ENCODE data around the gene HHAT.

The HHAT gene

GRCh38 chr1:210677533-210677932, 348.8 kb downstream of the HHAT start:
- no peak for DNase-seq (ENCODE audit: low read depth in 2 of 2, low spot score in 1 of 2)

GRCh38 chr1:210678306-210678705, 349.6 kb downstream of the HHAT start:
- DNase-seq (ENCODE audit: low read depth in 2 of 2, low spot score in 1 of 2), result no peak

- DNase-seq (ENCODE audit: low read depth in 2 of 2, low spot score in 1 of 2), result no peak
Observed at GRCh38 chr1:210681158-210681557, 352.5 kb downstream of the HHAT start.

- no peak for DNase-seq (ENCODE audit: low read depth in 2 of 2, low spot score in 1 of 2)
Observed at GRCh38 chr1:210683403-210684047, 354.8 kb downstream of the HHAT start.

GRCh38 chr1:210684466-210685294, 356.0 kb downstream of the HHAT start:
- no peak for DNase-seq (ENCODE audit: low read depth in 2 of 2, low spot score in 1 of 2)

GRCh38 chr1:210685295-210685650, 356.6 kb downstream of the HHAT start:
- DNase-seq (ENCODE audit: low read depth in 2 of 2, low spot score in 1 of 2), result no peak

GRCh38 chr1:210686841-210687240, 358.1 kb downstream of the HHAT start:
- DNase-seq (ENCODE audit: low read depth in 2 of 2, low spot score in 1 of 2), result no peak

- no peak for DNase-seq (ENCODE audit: low read depth in 2 of 2, low spot score in 1 of 2)
Observed at GRCh38 chr1:210687582-210688279, 359.0 kb downstream of the HHAT start.

GRCh38 chr1:210688512-210689234, 360.0 kb downstream of the HHAT start:
- DNase-seq (ENCODE audit: low read depth in 2 of 2, low spot score in 1 of 2), result no peak

GRCh38 chr1:210689826-210690225, 361.1 kb downstream of the HHAT start:
- DNase-seq (ENCODE audit: low read depth in 2 of 2, low spot score in 1 of 2), result no peak

- no peak for DNase-seq (ENCODE audit: low read depth in 2 of 2, low spot score in 1 of 2)
Observed at GRCh38 chr1:210690236-210690635, 361.5 kb downstream of the HHAT start.

- no peak for DNase-seq (ENCODE audit: low read depth in 2 of 2, low spot score in 1 of 2)
Observed at GRCh38 chr1:210691039-210691610, 362.4 kb downstream of the HHAT start.

- no peak for DNase-seq (ENCODE audit: low read depth in 2 of 2, low spot score in 1 of 2)
Observed at GRCh38 chr1:210692796-210693195, 364.1 kb downstream of the HHAT start.

GRCh38 chr1:210695026-210695425, 366.3 kb downstream of the HHAT start:
- DNase-seq (ENCODE audit: low read depth in 2 of 2, low spot score in 1 of 2), result no peak

- no peak for DNase-seq (ENCODE audit: low read depth in 2 of 2, low spot score in 1 of 2)
Observed at GRCh38 chr1:210696709-210697108, 368.0 kb downstream of the HHAT start.

- no peak for DNase-seq (ENCODE audit: low read depth in 2 of 2, low spot score in 1 of 2)
Observed at GRCh38 chr1:210697185-210697584, 368.5 kb downstream of the HHAT start.

- no peak for DNase-seq (ENCODE audit: low read depth in 2 of 2, low spot score in 1 of 2)
Observed at GRCh38 chr1:210698661-210699060, 370.0 kb downstream of the HHAT start.

GRCh38 chr1:210700083-210700482, 371.4 kb downstream of the HHAT start:
- DNase-seq (ENCODE audit: low read depth in 2 of 2, low spot score in 1 of 2), result no peak

- DNase-seq (ENCODE audit: low read depth in 2 of 2, low spot score in 1 of 2), result no peak
Observed at GRCh38 chr1:210700511-210700910, 371.8 kb downstream of the HHAT start.

- DNase-seq (ENCODE audit: low read depth in 2 of 2, low spot score in 1 of 2), result no peak
Observed at GRCh38 chr1:210702506-210702905, 373.8 kb downstream of the HHAT start.

GRCh38 chr1:210703593-210703992, 374.9 kb downstream of the HHAT start:
- no peak for DNase-seq (ENCODE audit: low read depth in 2 of 2, low spot score in 1 of 2)

Data from stimulated activated CD8-positive, alpha-beta memory T cell treated with anti-CD3 and anti-CD28 coated beads, Interleukin-4, amount 100 ng/mL, for 1 hour (primary cell).